Epithelial cell of esophagus (primary cell): Measurements from ENCODE around the gene APH1B.
"Not testable (repeated sequence)": the region's sequence is repeated elsewhere in the genome, so short reads cannot be mapped to it uniquely, and the experiment has no call there.

Source experiments
- DNase-seq: peaks from one replicate; pipeline ENCODE4 v3.0.0; 2010; ENCODE audit warnings: low read depth
- H3K4me3 ChIP-seq: 2 replicates; pipeline ENCODE4 v1.5.1; 2011; ENCODE audit warnings: mild to moderate bottlenecking, low read length, control low read depth
- TF ChIP-seq, protein P1 (sequence below): IDR thresholded peaks from 2 replicates; pipeline ENCODE4 v1.5.1; 2011; ENCODE audit warnings: low read depth, mild to moderate bottlenecking, low read length, control low read depth, inconsistent platforms; ENCODE audit not compliant: insufficient read depth; ENCODE audit errors: missing control alignments

The APH1B gene

DNA sequence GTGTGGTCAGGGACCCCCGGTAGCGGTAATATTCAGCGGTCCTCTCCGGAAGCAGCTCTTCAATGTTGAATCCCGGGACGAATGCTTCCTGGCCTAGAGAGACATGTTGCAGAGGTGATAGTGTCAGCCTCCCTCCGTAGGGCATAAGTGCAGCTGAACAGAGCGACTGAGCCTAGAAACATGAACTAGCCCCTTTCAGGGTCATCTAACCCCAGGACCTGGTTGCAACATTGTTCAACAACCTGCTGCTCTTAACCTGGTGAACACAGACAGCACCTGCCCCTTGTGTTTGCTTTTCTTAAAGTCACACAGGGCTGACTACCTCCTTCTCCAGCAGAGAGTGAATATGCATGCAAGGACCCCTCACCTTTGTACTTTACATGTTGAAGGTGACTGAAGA lies 62.9 kb downstream of the APH1B start:
- no peak for DNase-seq
- TF ChIP-seq, protein P1, sequence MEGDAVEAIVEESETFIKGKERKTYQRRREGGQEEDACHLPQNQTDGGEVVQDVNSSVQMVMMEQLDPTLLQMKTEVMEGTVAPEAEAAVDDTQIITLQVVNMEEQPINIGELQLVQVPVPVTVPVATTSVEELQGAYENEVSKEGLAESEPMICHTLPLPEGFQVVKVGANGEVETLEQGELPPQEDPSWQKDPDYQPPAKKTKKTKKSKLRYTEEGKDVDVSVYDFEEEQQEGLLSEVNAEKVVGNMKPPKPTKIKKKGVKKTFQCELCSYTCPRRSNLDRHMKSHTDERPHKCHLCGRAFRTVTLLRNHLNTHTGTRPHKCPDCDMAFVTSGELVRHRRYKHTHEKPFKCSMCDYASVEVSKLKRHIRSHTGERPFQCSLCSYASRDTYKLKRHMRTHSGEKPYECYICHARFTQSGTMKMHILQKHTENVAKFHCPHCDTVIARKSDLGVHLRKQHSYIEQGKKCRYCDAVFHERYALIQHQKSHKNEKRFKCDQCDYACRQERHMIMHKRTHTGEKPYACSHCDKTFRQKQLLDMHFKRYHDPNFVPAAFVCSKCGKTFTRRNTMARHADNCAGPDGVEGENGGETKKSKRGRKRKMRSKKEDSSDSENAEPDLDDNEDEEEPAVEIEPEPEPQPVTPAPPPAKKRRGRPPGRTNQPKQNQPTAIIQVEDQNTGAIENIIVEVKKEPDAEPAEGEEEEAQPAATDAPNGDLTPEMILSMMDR: no peak
- no peak overlapping the region for H3K4me3 ChIP-seq

DNA sequence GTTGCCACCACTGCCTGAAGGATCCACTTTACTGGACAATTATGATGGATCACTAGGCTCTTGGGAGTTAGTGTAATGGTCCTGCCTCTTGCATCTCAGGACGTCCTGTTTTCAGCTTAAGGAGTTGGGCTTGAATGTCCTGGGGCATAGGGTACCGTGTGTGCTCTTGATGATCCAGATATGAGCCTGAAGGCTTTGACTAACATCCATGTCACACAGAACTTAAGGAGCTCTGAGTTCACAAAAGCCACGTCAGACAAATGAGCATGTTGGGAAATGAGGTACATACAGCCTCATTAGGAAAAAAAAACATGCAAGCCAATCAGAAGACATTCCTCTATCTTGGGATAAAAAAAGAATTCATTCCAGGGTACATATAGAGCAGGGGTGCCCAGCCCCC lies 63.5 kb downstream of the APH1B start:
- peak; percentile 87 for DNase-seq
- TF ChIP-seq, protein P1: no peak
- H3K4me3 ChIP-seq: no peak overlapping the region

DNA sequence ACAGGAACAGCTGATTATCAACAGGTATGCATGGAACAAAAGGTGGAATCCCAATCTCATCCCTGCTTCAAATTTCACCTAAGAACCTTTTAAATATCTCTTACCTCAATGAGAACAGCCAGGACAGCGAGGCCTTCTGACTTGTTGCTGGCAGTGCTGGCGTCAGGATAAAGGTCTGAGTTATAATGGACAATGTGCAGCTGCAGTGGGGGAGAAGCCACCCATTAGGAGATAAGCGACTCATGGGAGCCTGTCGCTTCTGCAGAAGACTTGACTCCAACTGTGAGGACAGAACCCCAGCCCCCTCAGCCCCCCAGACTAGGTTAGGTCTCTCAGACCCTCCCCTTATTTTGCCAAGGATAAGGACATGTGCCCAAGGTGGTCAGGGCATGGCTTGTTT lies 64.5 kb downstream of the APH1B start:
- TF ChIP-seq, protein P1: no peak
- no peak for DNase-seq
- H3K4me3 ChIP-seq: no peak overlapping the region

DNA sequence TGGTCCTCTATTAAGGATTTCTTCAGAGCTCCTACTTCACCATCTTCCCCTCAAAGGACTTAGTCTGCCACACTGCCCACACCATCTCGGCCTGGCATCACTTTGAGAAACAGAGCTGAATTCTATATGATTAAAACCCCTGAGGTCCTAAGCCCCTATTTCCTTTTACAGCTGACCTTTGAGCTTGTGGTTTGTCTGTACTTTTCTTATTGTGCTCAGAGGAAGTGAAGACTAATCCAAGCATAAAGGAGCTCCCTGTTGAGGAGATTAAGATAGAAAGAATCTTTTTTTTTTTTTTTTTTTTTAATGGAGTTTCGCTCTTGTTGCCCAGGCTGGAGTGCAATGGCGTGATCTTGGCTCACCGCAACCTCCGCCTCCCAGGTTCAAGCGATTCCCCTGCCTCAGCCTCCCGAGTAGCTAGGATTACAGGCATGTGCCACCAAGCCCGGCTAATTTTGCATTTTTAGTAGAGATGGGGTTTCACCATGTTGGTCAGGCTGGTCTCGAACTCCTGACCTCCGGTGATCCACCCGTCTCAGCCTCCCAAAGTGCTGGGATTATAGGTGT lies 65.7 kb downstream of the APH1B start:
- not testable (repeated sequence) for H3K4me3 ChIP-seq
- peak; percentile 29 for DNase-seq

DNA sequence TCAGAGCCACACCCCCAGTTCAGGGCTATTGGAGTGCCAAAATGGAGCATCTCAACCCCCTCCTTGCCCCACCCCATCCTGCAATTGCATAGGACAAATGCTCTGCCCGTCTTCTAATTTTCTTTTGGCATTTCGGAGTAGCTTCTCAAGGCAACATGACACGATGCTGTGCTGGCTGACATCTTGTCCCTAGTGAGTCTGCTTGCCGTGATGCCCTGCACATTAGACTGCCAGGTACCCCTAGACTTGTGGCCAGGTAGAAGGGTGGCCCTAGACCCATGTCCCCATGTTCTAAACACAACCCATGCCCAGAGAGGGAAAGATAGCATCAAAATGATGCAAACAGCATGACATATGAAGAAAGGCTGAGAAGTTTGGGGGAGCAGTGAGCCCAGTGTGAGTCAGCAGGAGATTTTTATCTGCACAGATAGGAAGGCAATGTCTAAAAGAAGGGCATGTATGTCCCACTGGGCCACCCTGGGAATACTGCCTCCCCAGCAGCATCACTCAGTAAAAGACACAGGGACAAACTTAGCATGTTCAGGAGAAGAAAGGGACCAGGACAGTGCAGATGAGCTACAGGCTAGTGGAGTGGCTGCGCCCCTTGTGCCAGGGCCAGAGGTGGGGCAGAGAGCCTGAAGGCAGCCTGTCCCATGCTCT lies 67.5 kb downstream of the APH1B start:
- TF ChIP-seq, protein P1: no peak
- no peak overlapping the region for H3K4me3 ChIP-seq
- DNase-seq: no peak

DNA sequence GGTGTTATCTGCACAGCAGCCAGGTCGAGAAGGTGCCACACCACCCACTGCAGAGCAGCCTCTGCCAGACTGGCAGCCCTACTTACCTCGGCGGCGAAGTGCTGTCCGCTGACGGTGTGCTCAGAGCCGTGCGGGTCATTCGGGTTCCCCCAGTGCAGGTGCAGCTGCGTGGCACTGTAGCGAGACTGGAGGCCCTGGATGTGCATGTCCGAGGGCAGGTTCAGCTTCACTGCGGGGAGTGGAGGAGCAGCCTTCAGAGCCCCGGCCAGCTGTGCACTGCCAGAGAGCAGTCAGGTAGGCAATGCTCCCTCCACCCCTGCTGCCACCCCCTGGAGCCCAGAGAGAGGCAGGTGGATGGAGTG lies 68.0 kb downstream of the APH1B start:
- DNase-seq: no peak
- TF ChIP-seq, protein P1: no peak
- no peak overlapping the region for H3K4me3 ChIP-seq

DNA sequence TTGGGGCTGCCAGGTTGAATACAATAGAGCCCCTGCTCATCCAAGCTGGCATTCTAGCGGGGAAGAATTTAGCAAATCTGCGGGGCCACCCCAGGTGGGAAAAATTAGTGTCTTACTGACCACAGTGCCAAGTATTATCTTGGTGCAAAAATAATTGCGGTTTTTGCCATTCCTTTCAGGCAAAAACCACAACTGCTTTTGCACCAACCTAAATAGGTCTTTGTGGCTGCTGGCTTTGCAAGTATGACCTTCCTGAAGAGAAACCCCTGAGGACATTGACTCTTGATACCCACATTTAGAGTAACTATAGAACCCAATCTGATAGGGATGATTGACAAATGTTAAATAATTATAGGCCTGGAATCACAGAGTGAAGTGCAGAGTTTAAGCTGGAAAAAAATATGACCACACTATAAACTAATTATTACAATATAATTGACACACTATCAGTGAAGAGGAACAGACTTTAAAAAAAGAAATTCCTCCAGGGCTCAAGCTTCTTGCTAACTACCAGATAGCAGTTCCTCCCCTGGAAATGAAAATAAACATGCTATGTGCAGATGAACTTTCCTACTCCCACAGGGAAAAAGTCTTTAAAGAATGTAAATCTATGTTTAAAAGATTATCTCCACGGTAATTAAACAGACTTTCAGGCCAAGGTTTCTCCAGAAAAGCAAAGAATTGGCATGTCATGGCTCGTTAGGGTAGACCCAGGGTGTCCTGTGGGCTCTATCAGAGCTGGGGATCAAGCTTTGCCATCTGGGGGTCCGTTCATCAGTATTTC lies 69.9 kb downstream of the APH1B start:
- DNase-seq: no peak
- TF ChIP-seq, protein P1: no peak
- no peak overlapping the region for H3K4me3 ChIP-seq
